ENCODE results near the gene GPAT3. TPM values are rescaled to one million over a fixed set of nuclear protein-coding genes. Genes with fewer than 3 reads are reported as not detected.
"Not testable (repeated sequence)": the region's sequence is repeated elsewhere in the genome, so short reads cannot be mapped to it uniquely, and the experiment has no call there.

Gene GPAT3
- total RNA-seq, 1 experiment from 2014 or later, result 29.7 TPM

GRCh38 chr4:83552083-83552482 is 16.2 kb downstream of the GPAT3 start:
- peak; percentile 81 for DNase-seq (ENCODE audit: low read depth)

GRCh38 chr4:83552924-83553323 is 17.0 kb downstream of the GPAT3 start:
- peak; percentile 74 for DNase-seq (ENCODE audit: low read depth)

GRCh38 chr4:83556006-83556707 is 20.2 kb downstream of the GPAT3 start:
- DNase-seq (ENCODE audit: low read depth), result no peak

- no peak for DNase-seq (ENCODE audit: low read depth)
These were observed 20.9 kb downstream of the GPAT3 start for GRCh38 chr4:83556816-83557215.

- DNase-seq (ENCODE audit: low read depth), result no peak
These were observed 22.2 kb downstream of the GPAT3 start for GRCh38 chr4:83558059-83558653.

GRCh38 chr4:83558680-83559079 is 22.8 kb downstream of the GPAT3 start:
- no peak for DNase-seq (ENCODE audit: low read depth)

GRCh38 chr4:83560523-83560922 is 24.6 kb downstream of the GPAT3 start:
- no peak for DNase-seq (ENCODE audit: low read depth)

GRCh38 chr4:83561381-83561780 is 25.5 kb downstream of the GPAT3 start:
- DNase-seq (ENCODE audit: low read depth), result peak; percentile 74

GRCh38 chr4:83563998-83564397 is 28.1 kb downstream of the GPAT3 start:
- DNase-seq (ENCODE audit: low read depth), result no peak

GRCh38 chr4:83568062-83568461 is 32.2 kb downstream of the GPAT3 start:
- no peak for DNase-seq (ENCODE audit: low read depth)

- no peak for DNase-seq (ENCODE audit: low read depth)
These were observed 33.5 kb downstream of the GPAT3 start for GRCh38 chr4:83569429-83569828.

- no peak for DNase-seq (ENCODE audit: low read depth)
These were observed 34.1 kb downstream of the GPAT3 start for GRCh38 chr4:83569987-83570386.

- no peak for DNase-seq (ENCODE audit: low read depth)
These were observed 36.9 kb downstream of the GPAT3 start for GRCh38 chr4:83572848-83573247.

- DNase-seq (ENCODE audit: low read depth), result no peak
These were observed 38.3 kb downstream of the GPAT3 start for GRCh38 chr4:83574247-83574646.

GRCh38 chr4:83576237-83576636 is 40.3 kb downstream of the GPAT3 start:
- not testable (repeated sequence) for DNase-seq (ENCODE audit: low read depth)

- DNase-seq (ENCODE audit: low read depth), result no peak
These were observed 45.7 kb downstream of the GPAT3 start for GRCh38 chr4:83581411-83582288.

- DNase-seq (ENCODE audit: low read depth), result peak; percentile 45
These were observed 46.4 kb downstream of the GPAT3 start for GRCh38 chr4:83582289-83582785.

GRCh38 chr4:83585982-83586508 is 50.1 kb downstream of the GPAT3 start:
- no peak for DNase-seq (ENCODE audit: low read depth)

- DNase-seq (ENCODE audit: low read depth), result no peak
These were observed 53.4 kb downstream of the GPAT3 start for GRCh38 chr4:83589279-83589678.

- DNase-seq (ENCODE audit: low read depth), result no peak
These were observed 55.1 kb downstream of the GPAT3 start for GRCh38 chr4:83591056-83591455.

- DNase-seq (ENCODE audit: low read depth), result no peak
These were observed 55.8 kb downstream of the GPAT3 start for GRCh38 chr4:83591730-83592129.

- DNase-seq (ENCODE audit: low read depth), result peak; percentile 1
These were observed 63.3 kb downstream of the GPAT3 start for GRCh38 chr4:83599183-83599582.

Data from Daoy (cell line).